Loucy (cell line): ENCODE results near the gene COL26A1.

Experiments
- H2AFZ ChIP-seq: fragments of 200-600 bp; sonication (generic); 2 replicates; pipeline ENCODE4 v1.6.0; 2016; ENCODE audit warnings: antibody characterized with exemption, mild to moderate bottlenecking, low read length, moderate library complexity
- H3F3A ChIP-seq: fragments of 200-600 bp; 2 replicates; pipeline ENCODE4 v1.6.0; 2016; ENCODE audit warnings: antibody characterized with exemption, low read depth, mild to moderate bottlenecking
- H3K27me3 ChIP-seq: fragments of 200-600 bp; sonication (generic); 2 replicates; pipeline ENCODE4 v1.6.1; 2014; ENCODE audit warnings: low read length, mild to moderate bottlenecking; ENCODE audit not compliant: insufficient read depth, poor library complexity, severe bottlenecking
- H3K36me3 ChIP-seq: fragments of 200-600 bp; sonication (generic); 2 replicates; pipeline ENCODE4 v1.6.1; 2016; ENCODE audit warnings: low read length; ENCODE audit not compliant: insufficient read depth
- H3K4me1 ChIP-seq: fragments of 200-600 bp; sonication (generic); 2 replicates; pipeline ENCODE4 v1.5.1; 2014; ENCODE audit warnings: low read length, mild to moderate bottlenecking; ENCODE audit not compliant: insufficient read depth, poor library complexity, severe bottlenecking
- H3K4me2 ChIP-seq: fragments of 200-600 bp; sonication (generic); 2 replicates; pipeline ENCODE4 v1.6.0; 2014; ENCODE audit warnings: antibody characterized with exemption, low read length, low read depth, mild to moderate bottlenecking; ENCODE audit not compliant: poor library complexity, severe bottlenecking
- H3K4me3 ChIP-seq: fragments of 200-600 bp; sonication (generic); 2 replicates; pipeline ENCODE4 v1.5.1; 2014; ENCODE audit warnings: low read length, mild to moderate bottlenecking, mixed read lengths; ENCODE audit not compliant: poor library complexity, severe bottlenecking
- H3K79me2 ChIP-seq: fragments of 200-600 bp; sonication (generic); 2 replicates; pipeline ENCODE4 v1.6.1; 2014; ENCODE audit warnings: low read length; ENCODE audit not compliant: insufficient read depth
- H3K9ac ChIP-seq: fragments of 200-600 bp; sonication (generic); 2 replicates; pipeline ENCODE4 v1.6.0; 2014; ENCODE audit warnings: mild to moderate bottlenecking, low read depth, low read length, moderate library complexity; ENCODE audit not compliant: poor library complexity, severe bottlenecking
- H3K9me2 ChIP-seq: fragments of 200-600 bp; sonication (generic); replicated peaks from 2 replicates; pipeline ENCODE4 v1.6.1; 2016; ENCODE audit warnings: low read depth, low read length, mixed read lengths
- H3K9me3 ChIP-seq: fragments of 200-600 bp; sonication (generic); 2 replicates; pipeline ENCODE4 v1.6.1; 2014; ENCODE audit warnings: mild to moderate bottlenecking, antibody characterized with exemption, low read length, low read depth; ENCODE audit not compliant: insufficient read depth
- H4K20me1 ChIP-seq: fragments of 200-600 bp; sonication (generic); 2 replicates; pipeline ENCODE4 v1.6.0; 2014; ENCODE audit warnings: antibody characterized with exemption, low read length, mild to moderate bottlenecking; ENCODE audit not compliant: insufficient read depth, poor library complexity, severe bottlenecking
- CTCF ChIP-seq: fragments of 200-600 bp; sonication (generic); conservative IDR thresholded peaks from 2 replicates; pipeline ENCODE4 v1.5.1; 2014; ENCODE audit warnings: mild to moderate bottlenecking, antibody characterized with exemption, low read length
- EZH2phosphoT487 ChIP-seq: fragments of 200-600 bp; IDR thresholded peaks from 2 replicates; pipeline ENCODE4 v1.6.1; 2018; ENCODE audit warnings: antibody characterized with exemption, mild to moderate bottlenecking, moderate library complexity, borderline replicate concordance

Gene COL26A1

GRCh38 chr7:101539784-101540183, 177.1 kb downstream of the COL26A1 start:
- H3K9me3 ChIP-seq, result no peaks in the 10 kb centered on the region
- H3F3A ChIP-seq, result no peaks in the 10 kb centered on the region
- TF ChIP-seq CTCF, result no peak
- TF ChIP-seq EZH2phosphoT487, result no peak
- H3K9ac ChIP-seq, result no peak overlapping the region
- H3K4me3 ChIP-seq, result no peak overlapping the region
- no peak overlapping the region for H2AFZ ChIP-seq
- H3K4me1 ChIP-seq, result peaks cover 4% of the 10 kb centered on the region
- H3K36me3 ChIP-seq, result no peaks in the 10 kb centered on the region
- H4K20me1 ChIP-seq, result no peaks in the 10 kb centered on the region
- H3K9me2 ChIP-seq, result no peaks in the 10 kb centered on the region
- no peaks in the 10 kb centered on the region for H3K27me3 ChIP-seq
- no peak overlapping the region for H3K4me2 ChIP-seq
- H3K79me2 ChIP-seq, result no peaks in the 10 kb centered on the region

DNA sequence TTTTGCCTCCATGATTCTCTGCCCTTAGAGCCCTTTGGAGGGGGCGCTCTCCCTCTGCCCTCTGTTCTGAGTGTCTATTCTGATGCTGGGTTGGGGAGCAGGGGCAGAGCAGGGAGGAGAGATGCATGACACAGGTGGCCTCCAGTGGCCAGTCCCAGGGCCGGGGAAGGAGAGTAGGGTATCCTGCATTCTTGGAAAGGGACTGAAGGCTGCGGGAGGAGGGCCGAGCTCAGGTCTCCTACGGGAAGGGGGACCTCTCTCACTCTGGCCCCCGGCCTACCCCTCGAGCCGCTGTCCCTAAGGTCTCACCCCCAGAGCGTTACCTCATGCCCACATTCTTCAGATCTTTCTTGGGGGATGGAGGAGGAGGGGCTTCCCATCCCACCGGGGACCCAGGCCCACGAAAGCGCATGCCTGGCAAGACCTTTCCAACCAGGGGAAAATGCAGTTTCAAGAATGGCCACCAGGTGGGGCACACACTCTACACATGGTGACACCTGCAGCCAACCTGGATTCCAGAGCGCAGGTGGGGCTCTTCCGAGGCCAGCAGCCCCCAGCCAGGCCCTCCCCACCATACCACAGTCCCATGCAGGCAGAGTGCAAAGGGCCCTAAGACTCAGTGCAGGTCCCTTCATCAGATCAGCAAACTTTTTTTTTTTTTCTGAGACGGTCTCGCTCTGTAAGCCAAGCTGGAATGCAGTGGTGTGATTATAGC, 180.0 kb downstream of the COL26A1 start:
- peaks cover 4% of the 10 kb centered on the region for H3K4me1 ChIP-seq
- no peaks in the 10 kb centered on the region for H3K9me2 ChIP-seq
- H3K4me2 ChIP-seq, result no peak overlapping the region
- H3K79me2 ChIP-seq, result no peaks in the 10 kb centered on the region
- TF ChIP-seq EZH2phosphoT487 (no peak), CTCF (peak; percentile 88)
- no peaks in the 10 kb centered on the region for H3F3A ChIP-seq
- no peaks in the 10 kb centered on the region for H3K27me3 ChIP-seq
- H3K9ac ChIP-seq, result no peak overlapping the region
- no peak overlapping the region for H2AFZ ChIP-seq
- H3K9me3 ChIP-seq, result no peaks in the 10 kb centered on the region
- H3K36me3 ChIP-seq, result no peaks in the 10 kb centered on the region
- no peaks in the 10 kb centered on the region for H4K20me1 ChIP-seq
- no peak overlapping the region for H3K4me3 ChIP-seq

DNA sequence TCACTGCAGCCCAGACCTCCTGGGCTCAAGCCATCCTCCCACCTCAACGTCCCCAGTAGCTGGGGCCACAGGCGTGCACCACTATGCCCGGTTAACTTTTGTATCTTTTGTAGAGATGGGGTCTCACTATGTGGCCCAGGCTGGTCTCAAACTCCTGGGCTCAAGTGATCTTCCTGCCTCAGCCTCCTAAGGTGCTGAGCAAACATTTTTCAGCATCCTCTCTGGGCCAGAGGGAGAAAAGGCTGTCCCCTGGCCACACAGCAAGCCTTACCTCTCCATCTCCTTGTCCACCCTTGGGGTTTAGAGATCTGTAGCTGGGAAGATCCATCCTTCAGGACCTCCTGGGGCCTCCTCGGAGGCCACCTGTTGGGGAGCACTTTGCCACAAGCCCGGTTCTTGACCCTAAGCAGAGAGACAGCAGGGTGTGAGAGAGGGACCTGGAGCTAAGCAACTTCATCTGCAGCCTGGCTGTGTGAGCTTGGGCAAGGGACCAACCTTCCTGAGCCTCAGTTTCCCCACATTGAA, 180.6 kb downstream of the COL26A1 start:
- Histone ChIP-seq H4K20me1 (no peaks in the 10 kb centered on the region), H3K9me3 (no peaks in the 10 kb centered on the region), H3K36me3 (no peaks in the 10 kb centered on the region), H3K27me3 (no peaks in the 10 kb centered on the region), H3K79me2 (no peaks in the 10 kb centered on the region), H3K4me2 (no peak overlapping the region), H3K9me2 (no peaks in the 10 kb centered on the region), H3K9ac (no peak overlapping the region), H2AFZ (no peak overlapping the region), H3K4me1 (peaks cover 4% of the 10 kb centered on the region), H3K4me3 (no peak overlapping the region), H3F3A (no peaks in the 10 kb centered on the region)
- TF ChIP-seq CTCF (no peak), EZH2phosphoT487 (no peak)
